Testis (tissue), 3 donors: ENCODE data around the gene MLLT6. TPM values are rescaled to one million over a fixed set of nuclear protein-coding genes. Genes with fewer than 3 reads are reported as not detected.
A peak's percentile ranks its signal among the peaks of the same experiment; 100 is the strongest.

Experiments
- DNase-seq: peaks from one replicate; pipeline ENCODE4 v3.0.0-alpha.2; 2019
- H3K27ac ChIP-seq, 2 donors: fragments of 200-600 bp; sonication (generic); one replicate each; pipeline ENCODE4 v1.5.1; 2019
- H3K27me3 ChIP-seq: fragments of 200-600 bp; sonication (generic); one replicate; pipeline ENCODE4 v1.5.1; 2019
- H3K36me3 ChIP-seq: fragments of 200-600 bp; sonication (generic); one replicate; pipeline ENCODE4 v1.5.1; 2017; ENCODE audit warnings: low read depth; ENCODE audit errors: missing control alignments
- H3K4me1 ChIP-seq: fragments of 200-600 bp; sonication (generic); one replicate; pipeline ENCODE4 v1.5.1; 2019
- H3K4me3 ChIP-seq, 2 donors: fragments of 200-600 bp; sonication (generic); one replicate each; pipeline ENCODE4 v1.5.1; 2017 to 2019
- H3K9me3 ChIP-seq: fragments of 200-600 bp; sonication (generic); one replicate; pipeline ENCODE4 v1.5.1; 2017
- POLR2A ChIP-seq: fragments of 450-650 bp; IDR thresholded peaks from one replicate; pipeline ENCODE4 v1.6.1; 2017; ENCODE audit warnings: antibody characterized with exemption, mild to moderate bottlenecking, moderate library complexity
- WGBS, 2 donors: methylation state at CpG; one replicate each; pipeline ENCODE4 v1.1.5; 2018; 5-methylcytosine and 5-hydroxymethylcytosine counted together
- intact Hi-C: fragments of 100-400 bp; cut with DNase I; formaldehyde crosslinking; loops from one replicate; pipeline ENCODE4 v1.15.1; 2023; ENCODE audit warnings: low total_unique reads
- polyA plus RNA-seq: library from polyadenylated mRNA; stranded (reverse); fragments of 350-450 nt; fragmentation: Illumina TruSeq; extraction: RNeasy Lipid Tissue Mini Kit (QIAGEN cat#74804); gene quantifications from one replicate; pipeline ENCODE4 v1.2.3, GENCODE V29; 2014; ENCODE audit warnings: low read depth, low replicate concordance; ENCODE audit not compliant: insufficient read depth
- total RNA-seq, 2 donors: library from RNA; depleted of rRNA; stranded (reverse); fragments of >200 nt; gene quantifications; one replicate each; pipeline ENCODE4 v1.2.3, GENCODE V29; 2016
- TF ChIP-seq, protein P1 (sequence below), 3 experiments: fragments of 450-650 bp in 2 of 3; fragments of 200-600 bp in 1 of 3; sonication (generic) in 1 of 3; IDR thresholded peaks; one replicate each; pipeline ENCODE4 v1.5.1; 2016 to 2019; ENCODE audit warnings: antibody characterized with exemption in 3 of 3, mild to moderate bottlenecking in 2 of 3, moderate library complexity in 1 of 3

MLLT6 gene
- total and polyA plus RNA-seq, 3 donors from 2014 or later: 86.9 to 176 (median 157) TPM

DNA sequence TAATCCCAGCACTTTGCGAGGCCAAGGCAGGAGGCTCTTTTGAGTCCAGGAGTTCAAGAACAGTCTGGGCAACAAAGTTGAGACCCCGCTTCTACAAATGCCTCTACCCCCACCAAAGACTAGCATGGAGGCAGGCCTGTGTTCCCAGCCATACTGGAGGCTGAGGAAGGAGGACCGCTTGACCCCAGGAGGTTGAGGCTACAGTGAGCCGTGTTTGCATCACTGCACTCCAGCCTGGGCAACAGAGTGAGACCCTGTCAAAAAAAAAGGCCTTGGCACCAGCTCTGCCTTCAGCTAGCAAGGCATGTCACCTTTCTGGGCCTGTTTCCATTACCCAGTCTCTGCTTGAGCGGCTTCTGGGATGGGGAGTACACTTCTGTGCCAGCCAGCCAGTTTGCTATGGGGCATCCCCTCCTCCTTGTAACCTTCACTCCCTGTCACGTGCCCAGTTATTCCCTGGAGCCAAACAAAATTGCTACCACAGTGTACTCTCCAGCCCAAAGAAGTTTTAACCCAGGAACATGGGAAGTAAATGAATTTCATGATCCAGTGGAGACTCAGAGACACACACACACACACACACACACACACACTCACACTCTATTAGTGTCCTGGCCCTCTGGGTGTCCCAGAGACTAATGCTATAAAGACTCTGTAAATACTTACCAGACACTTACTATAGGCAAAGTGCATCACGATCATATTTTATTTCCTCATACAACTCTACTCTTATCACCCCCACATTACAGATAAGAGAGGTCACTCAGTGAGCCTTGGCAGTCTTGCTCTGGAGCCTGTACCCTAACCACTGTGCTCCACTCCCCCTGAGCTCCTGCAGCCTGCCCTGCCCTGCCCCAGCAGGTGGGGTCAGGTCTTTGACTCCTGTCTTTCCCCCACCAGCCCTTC, 27.6 kb downstream of the MLLT6 start:
- peak overlapping the region in 1 of 2 donors; percentile 89 for H3K27ac ChIP-seq
- peak; percentile 70 for DNase-seq
- no peaks in the 10 kb centered on the region for H3K27me3 ChIP-seq
- intact Hi-C loops: loop anchor here (5.0 kb wide), 1 partner anchor 55 kb away; no protein-coding TSS in a partner anchor
- 61 to 77% methylated on average over 6 to 7 of the region's 7 CpGs for WGBS, 2 donors
- TF ChIP-seq, protein P1, sequence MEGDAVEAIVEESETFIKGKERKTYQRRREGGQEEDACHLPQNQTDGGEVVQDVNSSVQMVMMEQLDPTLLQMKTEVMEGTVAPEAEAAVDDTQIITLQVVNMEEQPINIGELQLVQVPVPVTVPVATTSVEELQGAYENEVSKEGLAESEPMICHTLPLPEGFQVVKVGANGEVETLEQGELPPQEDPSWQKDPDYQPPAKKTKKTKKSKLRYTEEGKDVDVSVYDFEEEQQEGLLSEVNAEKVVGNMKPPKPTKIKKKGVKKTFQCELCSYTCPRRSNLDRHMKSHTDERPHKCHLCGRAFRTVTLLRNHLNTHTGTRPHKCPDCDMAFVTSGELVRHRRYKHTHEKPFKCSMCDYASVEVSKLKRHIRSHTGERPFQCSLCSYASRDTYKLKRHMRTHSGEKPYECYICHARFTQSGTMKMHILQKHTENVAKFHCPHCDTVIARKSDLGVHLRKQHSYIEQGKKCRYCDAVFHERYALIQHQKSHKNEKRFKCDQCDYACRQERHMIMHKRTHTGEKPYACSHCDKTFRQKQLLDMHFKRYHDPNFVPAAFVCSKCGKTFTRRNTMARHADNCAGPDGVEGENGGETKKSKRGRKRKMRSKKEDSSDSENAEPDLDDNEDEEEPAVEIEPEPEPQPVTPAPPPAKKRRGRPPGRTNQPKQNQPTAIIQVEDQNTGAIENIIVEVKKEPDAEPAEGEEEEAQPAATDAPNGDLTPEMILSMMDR (IDR thresholded peaks at IDR 0.05): no peak
- TF ChIP-seq POLR2A: no peak
- H3K4me1 ChIP-seq: peaks cover 62% of the 10 kb centered on the region
- H3K4me3 ChIP-seq: no peak overlapping the region
- no peaks in the 10 kb centered on the region for H3K36me3 ChIP-seq
- no peaks in the 10 kb centered on the region for H3K9me3 ChIP-seq

DNA sequence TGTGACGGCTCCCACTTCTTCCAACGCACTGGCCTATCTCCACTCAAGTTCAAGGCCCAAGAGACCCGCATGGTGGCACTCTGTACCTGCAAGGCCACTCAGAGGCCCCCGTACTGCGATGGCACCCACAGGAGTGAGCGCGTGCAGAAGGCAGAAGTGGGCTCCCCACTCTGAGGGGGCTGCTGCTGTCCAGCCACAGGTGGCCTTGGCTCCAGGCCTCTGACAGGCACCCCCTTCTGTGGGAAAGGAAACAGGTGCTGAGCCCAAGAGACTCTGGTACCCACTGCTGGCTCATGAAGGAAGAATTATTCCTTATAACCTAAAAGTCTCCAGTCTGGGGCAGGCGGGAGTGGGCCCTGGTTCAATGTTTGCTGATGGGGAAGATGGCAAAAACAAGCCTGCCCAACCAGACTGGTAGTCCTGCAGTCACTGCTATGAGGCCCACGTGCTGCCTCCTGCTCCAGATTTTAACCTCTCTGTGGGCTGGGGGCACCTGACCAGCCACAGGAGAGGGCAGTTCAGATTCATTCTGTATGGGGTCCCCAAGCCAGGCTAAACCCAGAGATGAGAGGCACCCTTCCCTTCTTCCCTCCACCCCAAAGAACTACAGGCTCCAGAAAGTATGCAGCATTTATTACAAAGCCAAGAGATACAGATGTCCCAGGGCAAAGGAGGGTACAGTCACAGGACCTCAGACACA, 28.4 kb downstream of the MLLT6 start:
- H3K27ac ChIP-seq: peak overlapping the region; percentile 40 to 45
- intact Hi-C loops: loop anchor here (5.0 kb wide), 1 partner anchor 56 kb away; no protein-coding TSS in a partner anchor
- 46 to 73% methylated on average over 8 to 9 of the region's 9 CpGs for WGBS, 2 donors

GRCh38 chr17:38733982-38734973, 29.2 kb downstream of the MLLT6 start:
- WGBS, 2 donors: 48 to 58% methylated on average over 14 to 15 of the region's 15 CpGs
- intact Hi-C loops: loop anchor here (5.0 kb wide), 1 partner anchor 57 kb away; no protein-coding TSS in a partner anchor
- TF ChIP-seq, protein P1 (IDR thresholded peaks at IDR 0.05): no peak
- TF ChIP-seq POLR2A: no peak
- H3K4me1 ChIP-seq: peaks cover 59% of the 10 kb centered on the region
- no peaks in the 10 kb centered on the region for H3K36me3 ChIP-seq
- no peaks in the 10 kb centered on the region for H3K9me3 ChIP-seq
- peak overlapping the region; percentile 45 to 74 for H3K27ac ChIP-seq
- peak; percentile 67 for DNase-seq
- no peak overlapping the region for H3K4me3 ChIP-seq
- no peaks in the 10 kb centered on the region for H3K27me3 ChIP-seq

More for the DNA sequence above, 28.4 kb downstream of the MLLT6 start:
- peaks cover 60% of the 10 kb centered on the region for H3K4me1 ChIP-seq
- no peaks in the 10 kb centered on the region for H3K36me3 ChIP-seq
- no peaks in the 10 kb centered on the region for H3K27me3 ChIP-seq
- H3K4me3 ChIP-seq: no peak overlapping the region
- no peaks in the 10 kb centered on the region for H3K9me3 ChIP-seq
- TF ChIP-seq POLR2A: no peak
- TF ChIP-seq, protein P1 (IDR thresholded peaks at IDR 0.05): no peak
- no peak for DNase-seq

DNA sequence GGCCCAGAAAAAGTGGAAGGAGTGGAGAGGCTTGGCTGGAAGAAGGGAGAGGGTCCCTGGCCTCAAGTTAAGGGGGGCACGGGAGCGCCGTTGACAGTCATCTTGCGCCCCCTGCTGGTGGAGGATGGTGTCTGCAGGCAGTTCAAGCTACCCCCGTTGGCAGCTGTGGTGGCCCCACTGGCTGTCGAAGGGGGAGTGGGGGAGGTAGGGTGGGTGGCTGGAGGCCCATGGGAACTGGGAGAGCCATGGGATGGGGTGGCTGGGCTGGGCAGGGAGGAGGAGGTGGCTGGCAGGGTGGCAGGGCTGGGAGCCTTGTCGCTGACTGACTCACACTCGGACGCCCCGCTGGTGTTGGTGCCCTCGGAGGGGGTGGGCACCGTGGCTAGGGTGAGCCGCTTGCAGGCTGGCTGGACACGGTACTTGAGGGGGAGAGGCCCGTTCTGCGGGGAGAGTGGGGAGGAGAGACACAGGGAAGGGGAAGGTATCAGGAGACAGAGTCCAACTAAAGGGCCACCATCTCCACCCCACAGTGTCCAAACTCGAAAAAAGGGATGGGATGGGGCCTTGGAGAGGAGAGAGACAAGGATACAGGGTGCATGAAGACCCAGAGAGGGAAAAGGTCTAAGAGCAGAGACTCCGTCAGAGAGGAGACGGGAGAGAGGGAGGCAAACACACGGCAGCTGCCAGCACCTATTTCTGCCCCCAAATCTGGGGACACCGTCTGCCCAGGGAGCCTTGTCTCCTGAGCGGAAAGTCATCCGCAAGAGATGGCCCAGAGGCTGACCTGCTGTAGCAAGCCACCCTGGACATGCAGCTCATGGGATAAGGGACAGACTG, 30.3 kb downstream of the MLLT6 start:
- H3K9me3 ChIP-seq: no peaks in the 10 kb centered on the region
- intact Hi-C loops: no loop called here
- peak overlapping the region; percentile 45 to 74 for H3K27ac ChIP-seq
- peak; percentile 77 for DNase-seq
- H3K36me3 ChIP-seq: no peaks in the 10 kb centered on the region
- H3K4me1 ChIP-seq: peaks cover 54% of the 10 kb centered on the region
- H3K27me3 ChIP-seq: no peaks in the 10 kb centered on the region
- WGBS, 2 donors: 41 to 51% methylated on average over 19 to 23 of the region's 23 CpGs
- TF ChIP-seq POLR2A: no peak
- TF ChIP-seq, protein P1 (IDR thresholded peaks at IDR 0.05): peak; percentile 91 to 99 (median 93)
- no peak overlapping the region for H3K4me3 ChIP-seq
